Iris pigment epithelial cell (primary cell): ENCODE data around the gene RELA.
"Not testable (repeated sequence)": the region's sequence is repeated elsewhere in the genome, so short reads cannot be mapped to it uniquely, and the experiment has no call there.

Experiments
- DNase-seq: peaks from one replicate; pipeline ENCODE4 v3.0.0-alpha.2; 2011; ENCODE audit warnings: low read depth

RELA gene

DNA sequence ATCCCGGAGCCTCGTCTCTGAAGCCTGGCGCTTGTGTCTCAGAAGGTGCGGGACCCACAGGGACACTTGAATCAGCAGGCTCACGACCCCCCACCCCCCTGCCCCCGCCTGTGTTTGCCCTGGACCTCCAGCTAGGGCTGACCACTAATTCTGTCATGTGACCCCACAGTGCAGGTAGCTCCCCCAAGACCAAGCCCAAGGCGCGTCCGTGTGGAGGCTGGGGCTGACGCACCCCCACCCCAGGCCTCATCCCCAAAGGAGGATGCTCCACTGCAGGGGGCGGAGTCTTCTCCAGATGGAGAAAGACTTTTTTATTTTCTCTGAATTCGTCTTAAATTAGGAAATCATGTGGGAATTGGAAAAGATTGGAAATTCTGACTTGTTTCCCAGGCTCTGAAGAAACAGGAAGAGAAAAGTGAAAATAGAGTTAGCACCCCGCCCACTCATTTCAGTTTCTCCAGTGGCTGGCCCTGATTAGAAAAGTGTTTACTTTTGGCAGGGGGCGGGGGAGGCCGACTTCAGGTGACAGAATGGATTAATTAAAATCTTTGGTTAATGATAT lies 1.0 kb upstream of the RELA start:
- DNase-seq, result peak; percentile 49

DNA sequence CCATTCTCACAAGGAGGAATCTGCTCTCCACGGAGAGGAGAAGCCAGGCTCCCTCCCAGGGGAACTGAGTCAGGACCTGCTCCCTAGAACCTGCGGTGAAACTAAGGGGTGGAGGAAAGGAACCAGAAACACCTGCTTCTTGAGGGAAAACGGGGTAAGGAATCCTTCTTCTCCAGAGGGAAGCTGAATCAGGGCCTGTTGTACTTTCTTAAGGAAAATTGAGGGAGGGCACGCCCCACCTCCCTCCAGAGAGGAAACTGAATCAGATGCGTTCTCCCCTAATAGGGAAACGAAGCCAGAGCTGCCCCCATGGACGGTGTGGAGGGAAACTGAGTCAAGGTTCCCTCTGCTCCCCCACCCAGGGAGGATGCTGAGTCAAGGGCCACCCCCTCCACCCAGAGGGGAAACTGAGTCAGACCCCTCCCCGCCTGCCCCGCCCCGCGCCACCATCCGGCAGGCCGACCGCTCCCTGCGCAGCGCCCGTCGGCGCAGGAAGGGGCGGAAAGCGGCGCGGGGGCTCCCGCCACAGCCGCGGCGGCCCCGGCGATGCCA lies 393 bp downstream of the RELA start:
- DNase-seq, result no peak

DNA sequence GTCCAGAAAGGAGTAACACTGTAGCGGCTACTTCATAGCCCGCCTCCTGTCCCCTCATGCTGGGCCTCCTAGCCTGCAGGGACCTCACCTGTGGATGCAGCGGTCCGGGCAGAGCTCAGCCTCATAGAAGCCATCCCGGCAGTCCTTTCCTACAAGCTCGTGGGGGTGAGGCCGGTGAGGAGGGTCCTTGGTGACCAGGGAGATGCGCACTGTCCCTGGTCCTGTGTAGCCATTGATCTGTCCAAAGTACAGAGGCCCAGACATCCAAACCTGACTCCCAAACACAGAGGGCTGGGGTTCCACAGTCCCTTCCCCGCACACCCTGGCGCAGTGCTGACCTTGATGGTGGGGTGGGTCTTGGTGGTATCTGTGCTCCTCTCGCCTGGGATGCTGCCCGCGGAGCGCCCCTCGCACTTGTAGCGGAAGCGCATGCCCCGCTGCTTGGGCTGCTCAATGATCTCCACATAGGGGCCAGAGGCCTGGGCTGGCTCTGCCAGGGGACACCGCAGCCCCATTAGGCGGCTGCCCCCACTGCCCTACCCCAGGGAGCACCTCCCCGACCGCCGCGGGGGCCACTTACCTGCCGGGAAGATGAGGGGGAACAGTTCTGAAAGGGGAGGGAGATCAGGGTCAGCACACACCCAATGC lies 993 bp downstream of the RELA start:
- DNase-seq, result no peak

- not testable (repeated sequence) for DNase-seq
Measured at GRCh38 chr11:65660908-65661307, 1.8 kb downstream of the RELA start.

- no peak for DNase-seq
Measured at GRCh38 chr11:65660038-65660437, 2.7 kb downstream of the RELA start.

GRCh38 chr11:65658174-65659021 lies 4.3 kb downstream of the RELA start:
- DNase-seq, result no peak

GRCh38 chr11:65657426-65657825 lies 5.3 kb downstream of the RELA start:
- no peak for DNase-seq

DNA sequence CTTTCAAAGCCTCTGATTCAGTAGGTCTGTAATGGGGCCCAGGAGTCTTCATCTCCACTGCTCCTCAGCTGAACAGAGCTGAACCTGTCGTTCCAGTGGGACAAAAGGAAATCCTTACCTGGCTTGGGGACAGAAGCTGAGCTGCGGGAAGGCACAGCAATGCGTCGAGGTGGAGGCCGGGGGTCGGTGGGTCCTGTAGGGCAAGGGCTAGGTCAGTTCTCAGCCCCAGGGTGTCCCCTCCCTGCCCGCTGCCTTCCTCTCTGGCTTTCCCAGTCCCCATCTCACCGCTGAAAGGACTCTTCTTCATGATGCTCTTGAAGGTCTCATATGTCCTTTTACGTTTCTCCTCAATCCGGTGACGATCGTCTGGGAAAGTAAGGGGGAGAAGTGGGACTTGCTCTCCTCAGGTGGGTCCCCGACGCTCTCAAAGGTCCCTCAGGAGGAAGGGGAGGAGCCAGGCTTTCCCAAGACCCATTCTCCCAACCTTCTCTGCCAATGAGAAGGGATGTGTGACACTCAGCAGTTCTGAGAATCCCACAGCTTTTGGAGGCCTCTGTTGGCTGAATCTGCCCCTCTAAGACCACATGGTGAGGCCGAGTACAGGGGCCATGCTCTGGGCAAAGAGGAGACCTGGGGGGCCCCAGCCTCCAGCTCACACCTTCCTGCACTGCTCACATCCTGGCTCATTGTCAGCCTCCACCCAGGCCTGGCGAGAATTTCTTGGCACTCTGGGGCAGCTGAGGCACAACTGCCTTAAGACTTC lies 7.0 kb downstream of the RELA start:
- DNase-seq, result no peak

DNA sequence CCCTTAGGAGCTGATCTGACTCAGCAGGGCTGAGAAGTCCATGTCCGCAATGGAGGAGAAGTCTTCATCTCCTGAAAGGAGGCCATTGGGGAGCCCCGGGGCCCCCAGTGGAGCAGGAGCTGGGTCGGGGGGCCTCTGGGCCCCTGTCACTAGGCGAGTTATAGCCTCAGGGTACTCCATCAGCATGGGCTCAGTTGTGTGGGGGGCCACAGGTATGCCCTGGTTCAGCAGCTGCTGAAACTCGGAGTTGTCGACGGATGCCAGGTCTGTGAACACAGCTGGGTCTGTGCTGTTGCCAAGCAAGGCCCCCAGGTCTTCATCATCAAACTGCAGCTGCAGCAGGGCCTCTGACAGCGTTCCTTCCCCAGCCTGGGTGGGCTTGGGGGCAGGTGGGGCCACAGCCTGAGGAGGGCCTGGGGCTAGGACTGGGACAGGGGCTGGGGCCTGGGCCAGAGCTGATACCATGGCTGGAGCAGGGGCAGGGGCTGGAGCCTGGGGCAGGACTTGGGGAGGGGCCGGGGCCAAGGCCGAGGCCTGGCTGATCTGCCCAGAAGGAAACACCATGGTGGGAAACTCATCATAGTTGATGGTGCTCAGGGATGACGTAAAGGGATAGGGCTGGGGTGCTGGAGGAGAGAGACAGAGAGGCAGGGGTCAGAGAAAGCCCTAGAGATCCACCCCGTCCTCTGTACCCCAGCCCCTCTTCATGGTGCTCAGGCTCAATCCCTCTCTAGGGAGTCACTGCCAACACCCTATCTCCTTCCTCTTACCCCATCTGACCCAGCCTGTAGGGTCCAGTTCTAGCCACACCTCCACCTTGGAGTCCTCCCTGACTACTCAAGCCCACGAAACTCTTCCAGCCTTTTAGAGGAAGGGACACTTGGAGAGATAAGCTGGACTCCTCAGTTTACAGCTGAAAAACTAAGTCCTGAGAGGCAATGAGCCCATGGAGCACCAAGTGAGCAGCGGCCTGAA lies 8.1 kb downstream of the RELA start:
- DNase-seq, result no peak

- DNase-seq, result no peak
Measured at GRCh38 chr11:65653229-65654225, 9.2 kb downstream of the RELA start.

GRCh38 chr11:65652511-65653228 lies 10.0 kb downstream of the RELA start:
- DNase-seq, result peak; percentile 92

GRCh38 chr11:65651589-65652510 lies 10.9 kb downstream of the RELA start:
- peak; percentile 27 for DNase-seq

DNA sequence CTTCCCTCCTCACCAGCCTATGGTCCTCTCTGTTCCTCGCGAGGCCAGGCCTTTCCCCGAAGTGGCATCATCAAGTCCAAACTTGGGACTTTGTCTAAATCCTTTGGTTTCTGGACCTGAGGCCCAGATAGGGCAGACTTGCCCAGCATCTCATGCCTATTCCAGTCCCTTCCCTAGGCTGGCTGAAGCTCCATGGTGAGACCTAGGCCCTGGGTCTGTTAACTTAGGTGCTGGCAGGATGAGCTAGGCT lies 11.5 kb downstream of the RELA start:
- no peak for DNase-seq

GRCh38 chr11:65650547-65651338 lies 12.0 kb downstream of the RELA start:
- DNase-seq, result no peak

- DNase-seq, result no peak
Measured at GRCh38 chr11:65649656-65650546, 12.8 kb downstream of the RELA start.

GRCh38 chr11:65648997-65649493 lies 13.7 kb downstream of the RELA start:
- no peak for DNase-seq
